ENCODE measurements around the gene SIKE1.

DNA sequence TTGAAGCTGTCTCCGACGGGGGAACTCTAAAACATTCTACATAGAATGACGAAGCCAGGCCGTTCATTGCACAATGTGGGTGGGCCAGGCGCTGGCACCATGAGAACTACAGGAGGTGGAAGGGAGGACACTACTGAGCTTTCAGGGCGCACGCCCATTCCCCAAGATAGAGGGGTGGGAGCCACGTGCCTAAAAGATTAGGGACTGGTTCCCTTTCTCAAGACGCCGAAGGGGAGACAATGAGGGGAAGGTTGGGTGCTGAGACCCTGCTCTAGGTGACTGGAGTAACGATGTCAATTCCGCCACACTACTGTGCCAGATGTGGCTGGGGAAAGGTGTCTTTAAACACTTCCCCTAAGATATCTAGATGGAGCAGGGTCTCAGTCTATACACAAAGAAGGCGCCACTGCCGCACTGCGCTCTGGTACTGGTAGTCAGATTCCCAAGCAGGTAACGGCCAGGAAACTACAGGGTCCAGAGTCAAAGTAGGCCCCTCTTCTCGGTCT lies 23.5 kb downstream of the SIKE1 start:
- TF ChIP-seq, protein P1, sequence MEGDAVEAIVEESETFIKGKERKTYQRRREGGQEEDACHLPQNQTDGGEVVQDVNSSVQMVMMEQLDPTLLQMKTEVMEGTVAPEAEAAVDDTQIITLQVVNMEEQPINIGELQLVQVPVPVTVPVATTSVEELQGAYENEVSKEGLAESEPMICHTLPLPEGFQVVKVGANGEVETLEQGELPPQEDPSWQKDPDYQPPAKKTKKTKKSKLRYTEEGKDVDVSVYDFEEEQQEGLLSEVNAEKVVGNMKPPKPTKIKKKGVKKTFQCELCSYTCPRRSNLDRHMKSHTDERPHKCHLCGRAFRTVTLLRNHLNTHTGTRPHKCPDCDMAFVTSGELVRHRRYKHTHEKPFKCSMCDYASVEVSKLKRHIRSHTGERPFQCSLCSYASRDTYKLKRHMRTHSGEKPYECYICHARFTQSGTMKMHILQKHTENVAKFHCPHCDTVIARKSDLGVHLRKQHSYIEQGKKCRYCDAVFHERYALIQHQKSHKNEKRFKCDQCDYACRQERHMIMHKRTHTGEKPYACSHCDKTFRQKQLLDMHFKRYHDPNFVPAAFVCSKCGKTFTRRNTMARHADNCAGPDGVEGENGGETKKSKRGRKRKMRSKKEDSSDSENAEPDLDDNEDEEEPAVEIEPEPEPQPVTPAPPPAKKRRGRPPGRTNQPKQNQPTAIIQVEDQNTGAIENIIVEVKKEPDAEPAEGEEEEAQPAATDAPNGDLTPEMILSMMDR (conservative IDR thresholded peaks at IDR 0.05; ENCODE audit: low read depth, low read length): no peak
- no peak for TF ChIP-seq EZH2 (IDR thresholded peaks at IDR 0.05; ENCODE audit: borderline replicate concordance, low read depth, low read length, poor library complexity, severe bottlenecking)

Data from A673 (cell line).